ENCODE data around the gene DUSP6.

DUSP6 gene

GRCh38 chr12:89352242-89352491, 134 bp downstream of the DUSP6 start:
- no peak for DNase-seq (ENCODE audit: low read depth)
- H3K4me3 ChIP-seq (ENCODE audit: low read length): peak overlapping the region; percentile 51
- TF ChIP-seq CTCF (IDR thresholded peaks at IDR 0.05; ENCODE audit: insufficient read depth, low read depth, low read length, missing control alignments): no peak

GRCh38 chr12:89351489-89352241, 636 bp downstream of the DUSP6 start:
- DNase-seq (ENCODE audit: low read depth): no peak
- H3K4me3 ChIP-seq (ENCODE audit: low read length): peak overlapping the region; percentile 51
- TF ChIP-seq CTCF (IDR thresholded peaks at IDR 0.05; ENCODE audit: insufficient read depth, low read depth, low read length, missing control alignments): no peak

- H3K4me3 ChIP-seq (ENCODE audit: low read length): peak overlapping the region; percentile 51
- DNase-seq (ENCODE audit: low read depth): no peak
- no peak for TF ChIP-seq CTCF (IDR thresholded peaks at IDR 0.05; ENCODE audit: insufficient read depth, low read depth, low read length, missing control alignments)
These were observed 1.4 kb downstream of the DUSP6 start for GRCh38 chr12:89350630-89351488.

- DNase-seq (ENCODE audit: low read depth): no peak
- no peak for TF ChIP-seq CTCF (IDR thresholded peaks at IDR 0.05; ENCODE audit: insufficient read depth, low read depth, low read length, missing control alignments)
- peak overlapping the region; percentile 51 for H3K4me3 ChIP-seq (ENCODE audit: low read length)
These were observed 2.1 kb downstream of the DUSP6 start for GRCh38 chr12:89350260-89350629.

GRCh38 chr12:89349814-89350213, 2.5 kb downstream of the DUSP6 start:
- TF ChIP-seq CTCF (IDR thresholded peaks at IDR 0.05; ENCODE audit: insufficient read depth, low read depth, low read length, missing control alignments): no peak
- DNase-seq (ENCODE audit: low read depth): peak; percentile 59
- H3K4me3 ChIP-seq (ENCODE audit: low read length): peak overlapping the region; percentile 51

GRCh38 chr12:89348894-89349699, 3.2 kb downstream of the DUSP6 start:
- TF ChIP-seq CTCF (IDR thresholded peaks at IDR 0.05; ENCODE audit: insufficient read depth, low read depth, low read length, missing control alignments): no peak
- no peak overlapping the region for H3K4me3 ChIP-seq (ENCODE audit: low read length)
- peak; percentile 33 for DNase-seq (ENCODE audit: low read depth)

Data from epithelial cell of esophagus (primary cell).